Heart left ventricle (tissue), 16 donors: ENCODE data around the gene SLC6A7. TPM values are rescaled to one million over a fixed set of nuclear protein-coding genes. Genes with fewer than 3 reads are reported as not detected.
"Not testable (repeated sequence)": the region's sequence is repeated elsewhere in the genome, so short reads cannot be mapped to it uniquely, and the experiment has no call there.

ENCODE experiments used
- ATAC-seq, 4 donors: fragments of 200-7000 bp; cut with Tn5 transposase; one replicate each; pipeline ENCODE4 v1.9.1; 2020 to 2022; ENCODE audit warnings: moderate library complexity in 4 of 4, mild to moderate bottlenecking in 3 of 4, moderate number of reproducible peaks in 1 of 4
- DNase-seq, 5 donors: peaks; one replicate each; pipeline ENCODE4 v3.0.0-alpha.2; 2020
- H3K27ac ChIP-seq, 12 donors: fragments of 200-600 bp; sonication (generic) in 4 of 12; one replicate each; pipeline versions ENCODE4 v1.5.0 to v1.8.0; 2016 to 2022; ENCODE audit warnings: mild to moderate bottlenecking in 2 of 12
- H3K27me3 ChIP-seq, 9 donors: fragments of 200-600 bp; sonication (generic) in 2 of 9; one replicate each; pipeline versions ENCODE4 v1.5.1 to v1.8.0; 2016 to 2022; ENCODE audit warnings: mild to moderate bottlenecking in 3 of 9
- H3K36me3 ChIP-seq, 9 donors: fragments of 200-600 bp; sonication (generic) in 2 of 9; one replicate each; pipeline versions ENCODE4 v1.5.0 to v1.8.0; 2018 to 2022; ENCODE audit warnings: mild to moderate bottlenecking in 2 of 9
- H3K4me1 ChIP-seq, 12 donors: fragments of 200-600 bp; sonication (generic) in 4 of 12; one replicate each; pipeline versions ENCODE4 v1.5.0 to v1.8.0; 2016 to 2022; ENCODE audit warnings: mild to moderate bottlenecking in 3 of 12
- H3K4me3 ChIP-seq, 12 donors: fragments of 200-600 bp; sonication (generic) in 4 of 12; one replicate each; pipeline versions ENCODE4 v1.5.0 to v1.8.0; 2017 to 2022; ENCODE audit warnings: mild to moderate bottlenecking in 9 of 12, moderate library complexity in 4 of 12
- H3K9me3 ChIP-seq, 12 donors: fragments of 200-600 bp; sonication (generic) in 4 of 12; one replicate each; pipeline versions ENCODE4 v1.5.0 to v1.8.0; 2016 to 2022; ENCODE audit warnings: mild to moderate bottlenecking in 1 of 12
- CTCF ChIP-seq, 12 donors: fragments of 200-600 bp; sonication (generic) in 4 of 12; IDR thresholded peaks; one replicate each; pipeline versions ENCODE4 v1.5.0 to v1.8.0; 2018 to 2022; ENCODE audit warnings: antibody characterized with exemption in 12 of 12, mild to moderate bottlenecking in 5 of 12
- POLR2A ChIP-seq, 2 donors: fragments of 450-650 bp; IDR thresholded peaks; one replicate each; pipeline ENCODE4 v1.6.1; 2017; ENCODE audit warnings: antibody characterized with exemption in 2 of 2, mild to moderate bottlenecking in 2 of 2, moderate library complexity in 2 of 2
- WGBS, 4 donors: extraction: QIAGEN DNeasy Blood & Tissue Kit in 2 of 4; methylation state at CpG; one replicate each; pipeline versions ENCODE4 v1.1.5 to v1.1.7; 2013 to 2018; 5-methylcytosine and 5-hydroxymethylcytosine counted together
- intact Hi-C, 10 donors: fragments of 100-400 bp; cut with DNase I; formaldehyde crosslinking; loops; one replicate each; pipeline versions ENCODE4 v1.11.1 to v1.14.2; 2022
- polyA plus RNA-seq, 2 donors: library from polyadenylated mRNA; stranded (reverse); fragments of 200-250 nt; gene quantifications; one replicate each; pipeline ENCODE4 v1.2.3, GENCODE V29; 2013
- total RNA-seq, 9 donors: library from RNA; depleted of rRNA in 2 of 9; stranded (reverse); fragments of >200 nt in 2 of 9; fragmentation: NEBNext Ultra II Directional in 3 of 9; extraction: Animal tissue kit (Norgen Biotek cat#: 25700) in 3 of 9; gene quantifications; one replicate each; pipeline versions ENCODE4 v1.1.0 to v1.2.4, GENCODE V29; 2016 to 2023
- donor health status: ischemic (EF 13 %, LVEDD 7.1; RV severe dilation, severe dysfunction).
- donor health status: healthy with polysubstance abuse.
- donor health status: DM: no; HTN: yes; CAD: no.
- donor health status: DM: no; HTN: no; CAD: no.
- donor health status: ischemic (EF 25% LVEDD 6.9; RV normal size, moderate dysfunction).
- donor health status: ischemic (EF 25% LVEDD 5.7; RV mildly dilated, moderate dysfunction).
- donor health status: healthy.
- donor health status: DM: yes; HTN: yes; CAD: no.
- donor health status: ischemic (EF 35%, LVEDD 5.7; RV mildly dilated, moderate dysfunction).
- donor health status: nonischemic (EF 11% LVEDD 7.7; RV severe dilation, severe dysfunction).
- donor health status: DM: yes; HTN: yes; CAD: no.
- donor health status: PGD.
- donor health status: ischemic (EF 29% LVEDD 5.4; RV normal size, mild dysfunction).
- donor health status: nonischemic (EF 23%, LVEDD 6.1; RV moderate dilation, normal function).

SLC6A7 gene
- total and polyA plus RNA-seq, 11 donors = not detected

DNA sequence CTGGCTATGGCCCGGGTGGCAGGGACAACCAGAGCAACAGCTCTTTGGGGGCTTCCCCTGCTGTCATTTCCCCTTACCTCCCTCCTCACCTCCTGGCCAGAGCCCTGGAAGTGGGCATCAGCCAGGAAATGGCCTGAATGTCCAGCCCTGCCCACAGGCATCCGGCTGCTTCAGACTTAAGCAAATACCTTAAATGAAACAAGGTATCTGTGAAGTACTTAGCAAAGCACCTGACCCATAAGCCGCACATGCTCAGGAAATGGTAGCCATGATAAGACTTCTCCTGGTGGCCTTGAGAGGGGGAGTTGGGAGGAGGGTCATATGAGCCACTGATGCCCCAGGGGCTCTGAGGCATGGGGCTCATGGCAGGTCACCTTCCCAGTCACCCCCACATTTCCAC, 55.9 kb downstream of the SLC6A7 start:
- DNase-seq (no peak), ATAC-seq (no peak)
- Histone ChIP-seq H3K4me1 (peaks cover 0 to 32% (median 7%) of the 10 kb centered on the region in 12 donors), H3K36me3 (no peaks in the 10 kb centered on the region), H3K27me3 (no peaks in the 10 kb centered on the region), H3K4me3 (peak overlapping the region in 1 of 12 donors; percentile 27), H3K27ac (peak overlapping the region in 8 of 12 donors; percentile 20 to 82 (median 57)), H3K9me3 (no peaks in the 10 kb centered on the region)
- intact Hi-C loops = loop anchor here in 1 of 10 donors (10.0 kb wide), 1 partner anchor 109 kb away; the partner anchor contains the start of gene TCOF1
- no peak for TF ChIP-seq POLR2A (IDR thresholded peaks at IDR 0.05)
- 24 to 56% (median 43%) methylated on average over 3 of the region's 3 CpGs for WGBS, 4 donors

- DNase-seq (no peak), ATAC-seq (no peak)
- no peaks in the 10 kb centered on the region for H3K9me3 ChIP-seq
- H3K4me3 ChIP-seq = no peak overlapping the region
- H3K36me3 ChIP-seq = no peaks in the 10 kb centered on the region
- intact Hi-C loops = loop anchor here in 1 of 10 donors (10.0 kb wide), 1 partner anchor 108 kb away; the partner anchor contains the start of gene TCOF1
- H3K27ac ChIP-seq = peak overlapping the region in 1 of 12 donors; percentile 82
- 77 to 89% (median 88%) methylated on average over 5 of the region's 5 CpGs for WGBS, 4 donors
- peaks cover 0 to 32% (median 7%) of the 10 kb centered on the region in 12 donors for H3K4me1 ChIP-seq
- TF ChIP-seq CTCF (IDR thresholded peaks at IDR 0.05) (no peak), POLR2A (IDR thresholded peaks at IDR 0.05) (no peak)
- no peaks in the 10 kb centered on the region for H3K27me3 ChIP-seq
Observed at GRCh38 chr5:150246429-150246828, 56.6 kb downstream of the SLC6A7 start.

DNA sequence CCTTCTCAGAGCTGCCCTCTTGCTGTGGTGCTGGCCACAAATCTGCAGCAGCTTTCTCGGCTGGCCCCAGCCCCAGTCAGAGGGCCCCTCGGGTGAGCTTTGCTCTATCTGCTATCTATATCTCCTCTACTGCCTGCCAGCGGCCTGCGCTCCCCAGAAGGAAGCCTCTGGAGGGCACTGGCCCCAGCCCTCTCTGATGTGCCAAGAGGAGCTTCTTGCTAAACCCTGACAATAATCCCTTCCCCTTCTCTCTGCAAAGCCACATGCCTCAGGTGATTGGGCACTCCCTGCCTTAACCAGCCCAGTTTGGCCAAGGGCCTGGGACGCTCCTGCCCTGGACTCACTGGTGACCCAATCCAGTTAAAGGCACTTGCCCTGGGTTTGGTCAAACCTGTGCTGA, 57.0 kb downstream of the SLC6A7 start:
- Histone ChIP-seq H3K27me3 (no peaks in the 10 kb centered on the region), H3K4me3 (no peak overlapping the region), H3K27ac (no peak overlapping the region), H3K4me1 (peaks cover 0 to 32% (median 7%) of the 10 kb centered on the region in 12 donors), H3K9me3 (no peaks in the 10 kb centered on the region), H3K36me3 (no peaks in the 10 kb centered on the region)
- TF ChIP-seq POLR2A (IDR thresholded peaks at IDR 0.05) (no peak), CTCF (IDR thresholded peaks at IDR 0.05) (no peak)
- intact Hi-C loops = loop anchor here in 1 of 10 donors (10.0 kb wide), 1 partner anchor 108 kb away; the partner anchor contains the start of gene TCOF1
- no peak for DNase-seq
- WGBS, 4 donors = 34 to 64% (median 48%) methylated on average over 2 to 5 of the region's 5 CpGs
- no peak for ATAC-seq

DNA sequence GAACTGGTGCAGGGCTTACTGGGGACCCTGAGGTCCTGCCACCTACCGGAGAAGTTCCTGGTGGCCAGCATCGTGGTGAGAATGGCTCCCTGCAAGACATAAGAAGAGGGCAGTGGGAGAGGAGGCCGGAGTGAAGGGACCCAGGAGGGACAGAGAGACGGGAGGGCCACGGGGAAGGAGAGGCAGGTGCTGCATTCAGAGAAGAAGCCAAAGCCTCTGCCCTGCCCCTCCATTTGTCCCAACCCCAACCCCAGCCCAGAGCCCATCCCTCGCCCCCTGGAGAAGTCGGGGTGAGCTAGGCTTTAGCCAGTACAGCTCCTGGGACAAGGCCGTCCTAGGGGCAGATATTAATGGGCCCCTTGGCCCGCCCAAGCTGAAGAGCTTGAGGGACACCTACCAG, 57.9 kb downstream of the SLC6A7 start:
- H3K27ac ChIP-seq = no peak overlapping the region
- intact Hi-C loops = loop anchor here in 1 of 10 donors (10.0 kb wide), 1 partner anchor 107 kb away; the partner anchor contains the start of gene TCOF1
- no peaks in the 10 kb centered on the region for H3K27me3 ChIP-seq
- DNase-seq = no peak
- no peak for ATAC-seq
- H3K4me1 ChIP-seq = peaks cover 0 to 32% (median 7%) of the 10 kb centered on the region in 12 donors
- TF ChIP-seq CTCF (IDR thresholded peaks at IDR 0.05) (no peak), POLR2A (IDR thresholded peaks at IDR 0.05) (no peak)
- no peaks in the 10 kb centered on the region for H3K9me3 ChIP-seq
- 82 to 96% (median 94%) methylated on average over 8 to 9 of the region's 9 CpGs for WGBS, 4 donors
- H3K4me3 ChIP-seq = no peak overlapping the region
- no peaks in the 10 kb centered on the region for H3K36me3 ChIP-seq

DNA sequence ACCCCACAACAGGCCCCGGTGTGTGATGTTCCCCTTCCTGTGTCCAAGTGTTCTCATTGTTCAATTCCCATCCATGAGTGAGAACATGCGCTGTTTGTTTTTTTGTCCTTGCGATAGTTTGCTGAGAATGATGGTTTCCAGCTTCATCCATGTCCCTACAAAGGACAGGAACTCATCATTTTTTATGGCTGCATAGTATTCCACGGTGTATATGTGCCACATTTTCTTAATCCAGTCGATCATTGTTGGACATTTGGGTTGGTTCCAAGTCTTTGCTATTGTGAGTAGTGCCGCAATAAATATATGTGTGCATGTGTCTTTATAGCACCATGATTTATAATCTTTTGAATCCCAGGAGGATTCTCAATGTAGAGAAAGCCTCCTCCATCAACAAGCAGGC, 58.6 kb downstream of the SLC6A7 start:
- not testable (repeated sequence) for H3K9me3 ChIP-seq, H3K27ac ChIP-seq, H3K4me3 ChIP-seq, ATAC-seq, H3K27me3 ChIP-seq, H3K36me3 ChIP-seq, DNase-seq
- WGBS, 4 donors = 90 to 94% (median 92%) methylated on average over 6 of the region's 6 CpGs
- intact Hi-C loops = loop anchor here in 1 of 10 donors (10.0 kb wide), 1 partner anchor 106 kb away; the partner anchor contains the start of gene TCOF1
- peaks cover 0 to 32% (median 7%) of the 10 kb centered on the region in 12 donors for H3K4me1 ChIP-seq
